ENCODE measurements around the gene PTGFR. TPM values are rescaled to one million over a fixed set of nuclear protein-coding genes. Genes with fewer than 3 reads are reported as not detected.

PTGFR gene
- total RNA-seq, 4 donors from 2014 or later, result 10.8 to 61.4 (median 29.8) TPM

DNA sequence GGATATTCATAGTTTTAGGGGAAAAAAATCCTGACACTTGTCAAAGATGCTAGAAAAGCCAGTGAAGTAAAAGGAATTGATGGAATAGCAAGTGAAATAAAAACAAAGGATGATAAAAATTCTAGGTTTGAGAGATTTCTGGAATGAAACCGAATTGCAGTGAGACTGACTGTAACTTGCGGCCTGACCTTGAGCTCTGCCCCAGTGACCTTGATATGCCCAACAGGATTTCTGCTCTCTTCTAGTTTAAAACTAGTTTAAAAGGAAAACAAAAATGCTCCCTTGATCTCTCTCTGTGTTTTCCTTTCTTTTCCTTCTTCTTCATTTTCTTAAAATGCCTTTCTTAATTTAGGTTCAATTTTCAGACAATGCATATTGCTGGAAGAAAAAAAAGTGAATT, 74.6 kb downstream of the PTGFR start:
- 44 to 48% methylated on average over 2 of the region's 2 CpGs for WGBS, 2 donors
- H3K4me3 ChIP-seq, result no peak overlapping the region
- H3K9me3 ChIP-seq, result no peaks in the 10 kb centered on the region
- H3K27me3 ChIP-seq, result no peaks in the 10 kb centered on the region
- no peaks in the 10 kb centered on the region for H3K36me3 ChIP-seq
- H3K4me1 ChIP-seq, result no peaks in the 10 kb centered on the region
- no peak overlapping the region for H3K27ac ChIP-seq
- no peak for DNase-seq (ENCODE audit: low spot score in 2 of 2)
- TF ChIP-seq, protein P1, sequence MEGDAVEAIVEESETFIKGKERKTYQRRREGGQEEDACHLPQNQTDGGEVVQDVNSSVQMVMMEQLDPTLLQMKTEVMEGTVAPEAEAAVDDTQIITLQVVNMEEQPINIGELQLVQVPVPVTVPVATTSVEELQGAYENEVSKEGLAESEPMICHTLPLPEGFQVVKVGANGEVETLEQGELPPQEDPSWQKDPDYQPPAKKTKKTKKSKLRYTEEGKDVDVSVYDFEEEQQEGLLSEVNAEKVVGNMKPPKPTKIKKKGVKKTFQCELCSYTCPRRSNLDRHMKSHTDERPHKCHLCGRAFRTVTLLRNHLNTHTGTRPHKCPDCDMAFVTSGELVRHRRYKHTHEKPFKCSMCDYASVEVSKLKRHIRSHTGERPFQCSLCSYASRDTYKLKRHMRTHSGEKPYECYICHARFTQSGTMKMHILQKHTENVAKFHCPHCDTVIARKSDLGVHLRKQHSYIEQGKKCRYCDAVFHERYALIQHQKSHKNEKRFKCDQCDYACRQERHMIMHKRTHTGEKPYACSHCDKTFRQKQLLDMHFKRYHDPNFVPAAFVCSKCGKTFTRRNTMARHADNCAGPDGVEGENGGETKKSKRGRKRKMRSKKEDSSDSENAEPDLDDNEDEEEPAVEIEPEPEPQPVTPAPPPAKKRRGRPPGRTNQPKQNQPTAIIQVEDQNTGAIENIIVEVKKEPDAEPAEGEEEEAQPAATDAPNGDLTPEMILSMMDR (IDR thresholded peaks at IDR 0.05), result no peak
- TF ChIP-seq EP300 (IDR thresholded peaks at IDR 0.05), result no peak
- TF ChIP-seq POLR2A (IDR thresholded peaks at IDR 0.05), result no peak

- Histone ChIP-seq H3K27me3 (no peaks in the 10 kb centered on the region), H3K4me3 (no peak overlapping the region), H3K4me1 (no peaks in the 10 kb centered on the region), H3K36me3 (no peaks in the 10 kb centered on the region), H3K27ac (no peak overlapping the region), H3K9me3 (no peaks in the 10 kb centered on the region)
- TF ChIP-seq POLR2A (IDR thresholded peaks at IDR 0.05), result no peak
- TF ChIP-seq, protein P1 (IDR thresholded peaks at IDR 0.05), result no peak
- TF ChIP-seq EP300 (IDR thresholded peaks at IDR 0.05), result no peak
- no peak for DNase-seq (ENCODE audit: low spot score in 2 of 2)
- 34 to 45% methylated on average over 2 of the region's 2 CpGs for WGBS, 2 donors
These were observed 79.8 kb downstream of the PTGFR start for GRCh38 chr1:78570539-78570938.

DNA sequence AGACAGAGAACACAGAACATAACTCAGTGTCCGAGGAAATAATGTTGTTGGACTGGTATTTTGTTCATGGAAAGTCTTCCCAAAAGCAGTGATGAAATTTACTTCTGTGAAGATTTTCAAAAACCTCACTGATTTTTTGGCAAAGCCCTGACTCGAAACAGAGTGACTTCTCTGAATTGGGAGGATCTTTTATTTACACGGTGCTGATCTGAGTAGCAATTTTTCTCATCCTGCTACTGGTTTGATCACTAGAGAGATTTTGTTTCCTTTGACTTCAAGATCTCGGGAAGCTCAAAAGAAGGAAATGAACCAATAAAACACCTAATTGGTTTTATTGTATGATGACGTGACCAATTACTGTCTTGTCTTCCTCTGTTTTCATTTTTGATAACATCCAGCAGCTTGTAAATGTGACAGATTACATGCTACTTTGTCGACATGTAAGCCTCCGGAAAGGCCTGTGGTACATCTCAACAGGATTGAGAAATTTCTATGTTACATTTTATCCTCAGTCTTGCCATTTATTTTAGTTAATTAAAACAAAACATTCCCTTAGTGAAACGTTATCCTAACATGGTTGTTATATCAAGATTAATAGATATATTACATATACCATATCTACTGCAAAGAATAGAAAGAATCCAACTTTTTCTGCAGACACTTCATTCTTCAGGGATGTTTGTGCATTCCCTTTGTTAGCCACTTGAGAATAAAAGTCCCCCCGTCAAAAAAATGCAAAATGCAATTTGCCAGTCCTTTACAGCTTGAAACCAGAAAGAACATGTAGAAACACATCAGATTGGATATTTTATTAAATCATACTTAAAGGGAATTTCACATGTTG, 86.7 kb downstream of the PTGFR start:
- Histone ChIP-seq H3K27me3 (no peaks in the 10 kb centered on the region), H3K27ac (peak overlapping the region in 1 of 4 donors; percentile 22), H3K9me3 (no peaks in the 10 kb centered on the region), H3K4me1 (no peaks in the 10 kb centered on the region), H3K36me3 (no peaks in the 10 kb centered on the region), H3K4me3 (no peak overlapping the region)
- TF ChIP-seq EP300 (IDR thresholded peaks at IDR 0.05), result no peak
- TF ChIP-seq, protein P1 (IDR thresholded peaks at IDR 0.05), result no peak
- no peak for TF ChIP-seq POLR2A (IDR thresholded peaks at IDR 0.05)
- DNase-seq (ENCODE audit: low spot score in 2 of 2), result no peak
- 64 to 70% methylated on average over 9 of the region's 9 CpGs for WGBS, 2 donors

GRCh38 chr1:78586572-78586971, 95.8 kb downstream of the PTGFR start:
- 43 to 49% methylated on average over 1 of the region's 1 CpG for WGBS, 2 donors
- Histone ChIP-seq H3K4me1 (no peaks in the 10 kb centered on the region), H3K36me3 (no peaks in the 10 kb centered on the region), H3K9me3 (no peaks in the 10 kb centered on the region), H3K27ac (no peak overlapping the region), H3K4me3 (no peak overlapping the region), H3K27me3 (no peaks in the 10 kb centered on the region)
- TF ChIP-seq, protein P1 (IDR thresholded peaks at IDR 0.05), result no peak
- TF ChIP-seq EP300 (IDR thresholded peaks at IDR 0.05) (no peak), POLR2A (IDR thresholded peaks at IDR 0.05) (no peak)
- DNase-seq (ENCODE audit: low spot score in 2 of 2), result no peak

- no peak for TF ChIP-seq EP300 (IDR thresholded peaks at IDR 0.05)
- TF ChIP-seq POLR2A (IDR thresholded peaks at IDR 0.05), result no peak
- TF ChIP-seq, protein P1 (IDR thresholded peaks at IDR 0.05), result no peak
- Histone ChIP-seq H3K9me3 (no peaks in the 10 kb centered on the region), H3K27me3 (no peaks in the 10 kb centered on the region), H3K27ac (no peak overlapping the region), H3K4me3 (no peak overlapping the region), H3K36me3 (no peaks in the 10 kb centered on the region), H3K4me1 (no peaks in the 10 kb centered on the region)
- WGBS, 2 donors, result 50 to 53% methylated on average over 1 of the region's 1 CpG
- no peak for DNase-seq (ENCODE audit: low spot score in 2 of 2)
These were observed 96.4 kb downstream of the PTGFR start for GRCh38 chr1:78587211-78587610.

Data from tibial nerve (tissue), 4 donors.